PFSK-1 (cell line): Measurements from ENCODE around the gene SP1.

Experiments
- FOXP2 ChIP-seq: optimal IDR thresholded peaks from 2 replicates; pipeline ENCODE3; 2011; ENCODE audit warnings: borderline replicate concordance, control low read depth, inconsistent platforms; ENCODE audit not compliant: insufficient read depth; ENCODE audit errors: extremely low read length, extremely low read depth
- POLR2AphosphoS5 ChIP-seq: IDR thresholded peaks from 2 replicates; pipeline ENCODE4 v1.6.1; 2012; ENCODE audit warnings: low read depth, mild to moderate bottlenecking, control low read depth, low read length, moderate library complexity
- REST ChIP-seq, 2 experiments: IDR thresholded peaks; 2 replicates each; pipeline versions ENCODE4 v1.6.1 to v1.8.0; 2011 to 2012; ENCODE audit warnings: low read depth in 2 of 2, low read length in 2 of 2, control low read depth in 1 of 2, inconsistent platforms in 1 of 2, mild to moderate bottlenecking in 1 of 2, moderate library complexity in 1 of 2; ENCODE audit not compliant: insufficient read depth in 1 of 2
- SIN3A ChIP-seq: IDR thresholded peaks from 2 replicates; pipeline ENCODE4 v1.6.1; 2012; ENCODE audit warnings: mild to moderate bottlenecking, low read length, moderate library complexity, borderline replicate concordance; ENCODE audit not compliant: insufficient read depth
- TAF1 ChIP-seq: IDR thresholded peaks from 2 replicates; pipeline ENCODE4 v1.6.1; 2012; ENCODE audit warnings: low read length, control low read depth, borderline replicate concordance; ENCODE audit not compliant: insufficient read depth

The SP1 gene

GRCh38 chr12:53452159-53453077 lies 72.4 kb downstream of the SP1 start:
- TF ChIP-seq TAF1 (no peak), FOXP2 (no peak), POLR2AphosphoS5 (no peak; the same call in 1 of the 2 replicates), REST (IDR thresholded peaks at IDR 0.05; ENCODE audit: insufficient read depth in 1 of 2, low read depth in 2 of 2, low read length in 2 of 2) (no peak), SIN3A (peak; percentile 42; the same call in 1 of the 2 replicates)

- TF ChIP-seq TAF1: no peak
- no peak for TF ChIP-seq SIN3A
- 0 out of 2 replicates have a peak, but pooled peaks have one; percentile 5 for TF ChIP-seq POLR2AphosphoS5
Observed at GRCh38 chr12:53453953-53454640, 74.1 kb downstream of the SP1 start.

GRCh38 chr12:53454707-53455106 lies 74.7 kb downstream of the SP1 start:
- TF ChIP-seq POLR2AphosphoS5 (0 out of 2 replicates have a peak, but pooled peaks have one; percentile 21), SIN3A (no peak)

GRCh38 chr12:53456654-53457366 lies 76.8 kb downstream of the SP1 start:
- TF ChIP-seq POLR2AphosphoS5: 0 out of 2 replicates have a peak, but pooled peaks have one; percentile 56
- TF ChIP-seq TAF1: no peak
- TF ChIP-seq REST (IDR thresholded peaks at IDR 0.05; ENCODE audit: insufficient read depth in 1 of 2, low read depth in 2 of 2, low read length in 2 of 2): no peak
- TF ChIP-seq FOXP2: no peak
- TF ChIP-seq SIN3A: no peak

- TF ChIP-seq POLR2AphosphoS5: no peak
- no peak for TF ChIP-seq TAF1
- no peak for TF ChIP-seq FOXP2
- TF ChIP-seq SIN3A: no peak
- no peak for TF ChIP-seq REST (IDR thresholded peaks at IDR 0.05; ENCODE audit: insufficient read depth in 1 of 2, low read depth in 2 of 2, low read length in 2 of 2)
Observed at GRCh38 chr12:53459097-53459496, 79.1 kb downstream of the SP1 start.

- TF ChIP-seq TAF1 (no peak), FOXP2 (no peak), POLR2AphosphoS5 (no peak; the same call in 1 of the 2 replicates), REST (IDR thresholded peaks at IDR 0.05; ENCODE audit: insufficient read depth in 1 of 2, low read depth in 2 of 2, low read length in 2 of 2) (no peak), SIN3A (no peak)
Observed at GRCh38 chr12:53461059-53461458, 81.1 kb downstream of the SP1 start.
